Measurements from ENCODE around the gene LCE1E. TPM values are rescaled to one million over a fixed set of nuclear protein-coding genes. Genes with fewer than 3 reads are reported as not detected.

The LCE1E gene, protein sequence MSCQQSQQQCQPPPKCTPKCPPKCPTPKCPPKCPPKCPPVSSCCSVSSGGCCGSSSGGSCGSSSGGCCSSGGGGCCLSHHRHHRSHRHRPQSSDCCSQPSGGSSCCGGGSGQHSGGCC
- total RNA-seq (2022; extraction: Qiagen RNA extraction; ENCODE audit: low read depth), result 0.14 TPM in 1 of 5 replicates, not detected in the others

GRCh38 chr1:152786077-152786476 lies at the start of gene LCE1E:
Gene LCE1E (plus strand): TSS chr1:152786257. CDS start chr1:152787300, 1,043 bp downstream.

GRCh38 chr1:152757747-152758146 lies 28.3 kb upstream of the LCE1E start, which contains the start of gene KPRP:
Gene KPRP (plus strand): TSS chr1:152758025. CDS start chr1:152759589, 1,564 bp downstream.

GRCh38 chr1:152774875-152775274 lies 11.2 kb upstream of the LCE1E start, which contains the start of gene LCE1F:
Gene LCE1F (plus strand): TSS chr1:152775140. CDS start chr1:152776372, 1,232 bp downstream.

GRCh38 chr1:152796421-152796820 lies 10.4 kb downstream of the LCE1E start, which contains the start of gene LCE1D:
Gene LCE1D (plus strand): TSS chr1:152796721. CDS start chr1:152797795, 1,074 bp downstream.

GRCh38 chr1:152806576-152806975 lies 20.5 kb downstream of the LCE1E start, which contains the start of gene LCE1C:
Gene LCE1C (minus strand): TSS chr1:152806651. CDS start chr1:152805478, 1,173 bp downstream.

DNA sequence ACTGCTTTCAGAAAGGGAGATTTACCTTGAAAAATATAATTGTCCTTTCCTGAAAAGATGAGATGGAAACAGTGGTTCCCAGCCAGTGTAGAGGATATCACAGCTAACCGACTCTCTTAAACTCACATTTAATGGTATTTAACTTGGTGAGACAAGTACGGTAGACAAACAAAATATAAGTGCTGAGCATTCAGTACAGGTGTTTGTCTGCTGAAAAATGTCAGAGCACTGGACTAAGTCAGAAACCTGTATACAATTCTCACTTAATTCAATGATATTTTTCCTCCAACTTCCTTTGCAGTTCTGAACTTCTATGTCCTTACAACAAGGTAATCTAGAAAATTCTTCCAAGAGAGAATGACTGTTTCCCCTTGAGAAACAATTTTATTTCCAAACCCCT lies 25.6 kb downstream of the LCE1E start, which contains the start of gene LCE1B:
LCE1B (plus strand) TSS at position 301 of the 400 bp plus-strand sequence. CDS start 476 bp downstream, outside the sequence.

DNA sequence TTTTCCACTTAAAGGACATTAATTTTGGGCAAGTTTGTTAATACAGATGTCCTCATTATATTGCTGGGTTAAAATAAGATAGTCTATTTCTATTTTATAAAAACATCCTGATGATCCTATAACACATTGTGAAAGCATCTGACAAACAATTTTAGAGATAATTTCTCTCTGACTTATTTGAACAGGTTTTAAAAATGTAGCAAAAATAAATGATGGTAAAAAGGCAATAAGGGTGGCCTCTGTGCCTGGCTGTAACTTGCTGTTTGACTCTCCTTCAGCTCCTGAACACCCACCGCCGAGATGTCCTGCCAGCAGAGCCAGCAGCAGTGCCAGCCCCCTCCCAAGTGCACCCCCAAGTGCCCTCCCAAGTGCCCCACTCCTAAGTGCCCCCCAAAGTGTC lies 41.1 kb downstream of the LCE1E start, which contains the start of gene LCE1A:
LCE1A (plus strand) TSS at position 301 of the 400 bp plus-strand sequence; CDS start at position 301, 0 bp downstream.

Other genes with a start within 250 kb of the LCE1E start
- 0.30 TPM in 1 of 5 replicates, not detected in the others for gene LCE3E, start 219.5 kb upstream of the LCE1E start, total RNA-seq (2022; extraction: Qiagen RNA extraction; ENCODE audit: low read depth)
- 0.96 to 1.3 TPM (median 0.97 TPM) in 3 of 5 replicates, not detected in the others for gene LCE3D, start 205.7 kb upstream of the LCE1E start, total RNA-seq (2022; extraction: Qiagen RNA extraction; ENCODE audit: low read depth)
- not detected in 5 replicates for gene LCE3C, start 186.0 kb upstream of the LCE1E start, total RNA-seq (2022; extraction: Qiagen RNA extraction; ENCODE audit: low read depth)
- not detected in 5 replicates for gene LCE3B, start 172.4 kb upstream of the LCE1E start, total RNA-seq (2022; extraction: Qiagen RNA extraction; ENCODE audit: low read depth)
- gene LCE3A, start 163.2 kb upstream of the LCE1E start, total RNA-seq (2022; extraction: Qiagen RNA extraction; ENCODE audit: low read depth), result not detected in 5 replicates
- not detected in 5 replicates for gene LCE2D, start 122.9 kb upstream of the LCE1E start, total RNA-seq (2022; extraction: Qiagen RNA extraction; ENCODE audit: low read depth)
- not detected in 5 replicates for gene LCE2C, start 111.0 kb upstream of the LCE1E start, total RNA-seq (2022; extraction: Qiagen RNA extraction; ENCODE audit: low read depth)
- gene LCE2B, start 100.1 kb upstream of the LCE1E start, total RNA-seq (2022; extraction: Qiagen RNA extraction; ENCODE audit: low read depth), result not detected in 5 replicates
- not detected in 5 replicates for gene LCE2A, start 87.9 kb upstream of the LCE1E start, total RNA-seq (2022; extraction: Qiagen RNA extraction; ENCODE audit: low read depth)
- not detected in 5 replicates for gene LCE4A, start 78.1 kb upstream of the LCE1E start, total RNA-seq (2022; extraction: Qiagen RNA extraction; ENCODE audit: low read depth)
- not detected in 5 replicates for gene KPRP, start 28.2 kb upstream of the LCE1E start, total RNA-seq (2022; extraction: Qiagen RNA extraction; ENCODE audit: low read depth)
- gene LCE1F, start 11.1 kb upstream of the LCE1E start, total RNA-seq (2022; extraction: Qiagen RNA extraction; ENCODE audit: low read depth), result not detected in 5 replicates
- gene LCE1D, start 10.5 kb downstream of the LCE1E start, total RNA-seq (2022; extraction: Qiagen RNA extraction; ENCODE audit: low read depth), result not detected in 5 replicates
- gene LCE1C, start 20.4 kb downstream of the LCE1E start, total RNA-seq (2022; extraction: Qiagen RNA extraction; ENCODE audit: low read depth), result not detected in 5 replicates
- not detected in 5 replicates for gene LCE1B, start 25.7 kb downstream of the LCE1E start, total RNA-seq (2022; extraction: Qiagen RNA extraction; ENCODE audit: low read depth)
- not detected in 5 replicates for gene LCE1A, start 41.2 kb downstream of the LCE1E start, total RNA-seq (2022; extraction: Qiagen RNA extraction; ENCODE audit: low read depth)
- not detected in 5 replicates for gene LCE6A, start 56.6 kb downstream of the LCE1E start, total RNA-seq (2022; extraction: Qiagen RNA extraction; ENCODE audit: low read depth)
- gene LCE7A, start 73.7 kb downstream of the LCE1E start, total RNA-seq (2022; extraction: Qiagen RNA extraction; ENCODE audit: low read depth), result not detected in 5 replicates
- gene SMCP, start 92.1 kb downstream of the LCE1E start, total RNA-seq (2022; extraction: Qiagen RNA extraction; ENCODE audit: low read depth), result not detected in 5 replicates
- gene IVL, start 122.3 kb downstream of the LCE1E start, total RNA-seq (2022; extraction: Qiagen RNA extraction; ENCODE audit: low read depth), result 0.08 TPM in 1 of 5 replicates, not detected in the others
- not detected in 5 replicates for gene SPRR5, start 160.9 kb downstream of the LCE1E start, total RNA-seq (2022; extraction: Qiagen RNA extraction; ENCODE audit: low read depth)
- gene SPRR4, start 184.4 kb downstream of the LCE1E start, total RNA-seq (2022; extraction: Qiagen RNA extraction; ENCODE audit: low read depth), result not detected in 5 replicates
- gene SPRR1A, start 197.8 kb downstream of the LCE1E start, total RNA-seq (2022; extraction: Qiagen RNA extraction; ENCODE audit: low read depth), result not detected in 5 replicates
- gene SPRR3, start 215.5 kb downstream of the LCE1E start, total RNA-seq (2022; extraction: Qiagen RNA extraction; ENCODE audit: low read depth), result not detected in 5 replicates
- gene SPRR1B, start 244.9 kb downstream of the LCE1E start, total RNA-seq (2022; extraction: Qiagen RNA extraction; ENCODE audit: low read depth), result not detected in 5 replicates